B cell (primary cell): ENCODE measurements around the gene HOXC9. TPM values are rescaled to one million over a fixed set of nuclear protein-coding genes. Genes with fewer than 3 reads are reported as not detected.

Experiments
- ATAC-seq: fragments of 200-7000 bp; cut with Tn5 transposase; one replicate; pipeline ENCODE4 v1.10.0; 2021; ENCODE audit warnings: low read depth, mild to moderate bottlenecking, moderate number of reproducible peaks, moderate library complexity
- CTCF ChIA-PET: fragments of 350-600 bp; sonication (Branson Sonifier 250); formaldehyde crosslinking; loops from one replicate; lab custom pipeline; 2021; ENCODE audit warnings: antibody characterized with exemption, inconsistent platforms; lab: Charles Lee
- POLR2A ChIA-PET: fragments of 350-600 bp; sonication (Branson Sonifier 250); formaldehyde crosslinking; loops from one replicate; lab custom pipeline; 2021; ENCODE audit warnings: antibody characterized with exemption; lab: Charles Lee
- DNase-seq: peaks from one replicate; pipeline ENCODE4 v3.0.0; 2013
- H2AFZ ChIP-seq: 2 replicates; pipeline ENCODE4 v1.6.1; 2012; ENCODE audit warnings: mild to moderate bottlenecking, low read depth, low read length; ENCODE audit not compliant: insufficient read depth, poor library complexity, severe bottlenecking
- H3K27ac ChIP-seq, 2 donors: 1 replicate in 1 of 2; 2 replicates in 1 of 2; pipeline ENCODE4 v1.5.1; 2012 to 2013; ENCODE audit warnings: low read length in 2 of 2, mild to moderate bottlenecking in 2 of 2, moderate library complexity in 1 of 2
- H3K27me3 ChIP-seq, 4 experiments: fragments of 200-600 bp in 1 of 4; sonication (generic) in 1 of 4; replicated peaks in 1 of 4; 1 replicate in 2 of 4; 2 replicates in 2 of 4; pipeline versions ENCODE4 v1.6.1 to v1.7.0; 2013 to 2016; ENCODE audit warnings: low read length in 3 of 4, mild to moderate bottlenecking in 2 of 4, mixed read lengths in 1 of 4, moderate library complexity in 1 of 4; ENCODE audit not compliant: insufficient read depth in 4 of 4, control insufficient read depth in 3 of 4; ENCODE audit errors: control extremely low read depth in 1 of 4
- H3K36me3 ChIP-seq, 2 experiments: replicated peaks in 1 of 2; 1 replicate in 1 of 2; 2 replicates in 1 of 2; pipeline versions ENCODE4 v1.6.1 to v1.7.1; 2013; ENCODE audit warnings: low read length in 1 of 2; ENCODE audit not compliant: insufficient read depth in 2 of 2, control insufficient read depth in 1 of 2; ENCODE audit errors: control extremely low read depth in 1 of 2, extremely low read depth in 1 of 2
- H3K4me1 ChIP-seq, 2 donors: fragments of 200-600 bp in 1 of 2; sonication (generic) in 1 of 2; 1 replicate in 1 of 2; 2 replicates in 1 of 2; pipeline versions ENCODE4 v1.5.1 to v1.6.1; 2013 to 2017; ENCODE audit warnings: low read length in 2 of 2; ENCODE audit not compliant: control insufficient read depth in 2 of 2, insufficient read depth in 2 of 2
- H3K4me2 ChIP-seq: replicated peaks from 2 replicates; pipeline ENCODE3; 2012; ENCODE audit warnings: mild to moderate bottlenecking, low read depth, low read length; ENCODE audit not compliant: poor library complexity, severe bottlenecking
- H3K4me3 ChIP-seq, 5 experiments: fragments of 200-600 bp in 1 of 5; sonication (generic) in 1 of 5; 1 replicate in 3 of 5; 2 replicates in 2 of 5; pipeline versions ENCODE4 v1.5.1 to v1.7.0; 2011 to 2016; ENCODE audit warnings: low read length in 4 of 5, mild to moderate bottlenecking in 4 of 5, low read depth in 2 of 5, control low read depth in 1 of 5, moderate library complexity in 1 of 5; ENCODE audit not compliant: insufficient read depth in 1 of 5; ENCODE audit errors: control extremely low read depth in 1 of 5, extremely low read depth in 1 of 5
- H3K79me2 ChIP-seq: fragments of 200-600 bp; sonication (generic); one replicate; pipeline ENCODE4 v1.6.0; 2016; ENCODE audit warnings: low read length; ENCODE audit not compliant: control insufficient read depth, insufficient read depth
- H3K9ac ChIP-seq: fragments of 200-600 bp; sonication (generic); 2 replicates; pipeline ENCODE4 v1.6.1; 2017; ENCODE audit warnings: mild to moderate bottlenecking, low read length, moderate library complexity
- H3K9me3 ChIP-seq, 3 donors: one replicate each; pipeline versions ENCODE4 v1.6.1 to v1.7.1; 2013; ENCODE audit warnings: low read length in 2 of 3; ENCODE audit not compliant: control insufficient read depth in 2 of 3, insufficient read depth in 1 of 3; ENCODE audit errors: control extremely low read depth in 1 of 3
- H4K20me1 ChIP-seq: 2 replicates; pipeline ENCODE4 v1.6.0; 2012; ENCODE audit warnings: mild to moderate bottlenecking, low read length; ENCODE audit not compliant: insufficient read depth, control insufficient read depth, poor library complexity, severe bottlenecking
- H3K27ac Mint-ChIP-seq: one replicate; pipeline ENCODE4 v1.8.0; 2021; ENCODE audit warnings: mixed read lengths
- H3K27me3 Mint-ChIP-seq: one replicate; pipeline ENCODE4 v1.8.0; 2021; ENCODE audit warnings: mixed read lengths
- H3K4me1 Mint-ChIP-seq: one replicate; pipeline ENCODE4 v1.8.0; 2021; ENCODE audit warnings: mixed read lengths
- H3K4me3 Mint-ChIP-seq: one replicate; pipeline ENCODE4 v1.8.0; 2021; ENCODE audit warnings: mixed read lengths
- H3K9me3 Mint-ChIP-seq: one replicate; pipeline ENCODE4 v1.8.0; 2022; ENCODE audit warnings: mixed read lengths; ENCODE audit not compliant: insufficient read depth
- EZH2 ChIP-seq: IDR thresholded peaks from 2 replicates; pipeline ENCODE4 v1.6.1; 2012; ENCODE audit warnings: borderline replicate concordance, low read depth, mild to moderate bottlenecking, moderate library complexity, low read length; ENCODE audit not compliant: insufficient read depth, poor library complexity, severe bottlenecking
- WGBS: methylation state at CpG from one replicate; pipeline ENCODE4 v1.1.5; 2013; ENCODE audit warnings: missing lambda C conversion rate; ENCODE audit not compliant: insufficient coverage; 5-methylcytosine and 5-hydroxymethylcytosine counted together
- intact Hi-C: fragments of 100-400 bp; cut with micrococcal nuclease; formaldehyde crosslinking; loops from one replicate; pipeline ENCODE4 v1.10.0; 2022
- polyA plus RNA-seq: library from polyadenylated mRNA; depleted of rRNA; stranded (reverse); fragments of >200 nt; gene quantifications from 2 replicates; pipeline ENCODE4 v1.2.3, GENCODE V29; 2012
- total RNA-seq, 2 donors: library from RNA; stranded (reverse); fragments of 120-200 nt in 1 of 2; gene quantifications; 1 replicate in 1 of 2; 2 replicates in 1 of 2; pipeline versions ENCODE4 v1.2.3 to v1.2.4, GENCODE V29; 2013 to 2022
- TF ChIP-seq, protein P1 (sequence below): fragments of 200-600 bp; IDR thresholded peaks from one replicate; pipeline ENCODE4 v1.8.0; 2022; ENCODE audit warnings: antibody characterized with exemption, mild to moderate bottlenecking

The HOXC9 gene
- total and polyA plus RNA-seq, 2 donors (not counting 1 experiment from before 2014, with no cell fraction given): not detected

DNA sequence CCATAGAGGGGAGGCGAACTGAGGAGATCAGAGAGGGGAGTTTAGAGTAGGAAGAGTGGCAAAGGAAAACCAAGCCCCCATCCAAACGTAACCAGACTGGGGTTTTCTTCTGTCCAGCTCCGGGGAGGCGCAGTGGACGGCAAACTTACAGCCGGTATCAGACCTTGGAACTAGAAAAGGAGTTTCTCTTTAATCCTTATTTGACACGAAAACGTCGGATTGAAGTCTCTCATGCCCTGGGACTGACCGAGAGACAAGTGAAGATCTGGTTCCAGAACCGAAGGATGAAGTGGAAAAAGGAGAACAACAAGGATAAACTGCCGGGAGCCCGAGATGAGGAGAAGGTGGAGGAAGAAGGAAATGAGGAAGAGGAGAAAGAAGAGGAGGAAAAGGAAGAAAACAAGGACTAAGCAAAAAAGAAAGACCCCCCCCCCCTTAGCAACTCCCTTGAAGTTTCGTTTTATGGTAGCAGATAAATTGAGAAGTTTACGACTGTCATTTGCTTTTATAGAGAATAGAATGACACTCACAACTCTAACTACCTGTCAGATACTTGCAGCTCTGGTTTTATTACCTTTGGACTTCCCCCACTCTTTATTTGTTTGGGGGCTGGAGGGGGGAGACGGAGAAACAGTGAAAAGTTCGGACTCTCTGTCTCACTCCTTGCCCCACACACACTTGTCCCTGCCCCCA, 11.2 kb downstream of the HOXC9 start:
- no peak overlapping the region for H2AFZ ChIP-seq
- H3K27ac ChIP-seq: no peak overlapping the region
- H3K79me2 ChIP-seq: no peaks in the 10 kb centered on the region
- Mint-ChIP-seq H3K9me3 (no peaks in the 10 kb centered on the region), H3K27me3 (peaks cover 71% of the 10 kb centered on the region), H3K4me1 (peaks cover 30% of the 10 kb centered on the region), H3K4me3 (peak overlapping the region; percentile 30), H3K27ac (no peak overlapping the region)
- WGBS: 11% methylated on average over 9 of the region's 17 CpGs
- intact Hi-C loops: loop anchor here (5.0 kb wide), 2 partner anchors 34 to 59 kb away; partner anchors contain the start of gene HOXC12
- H4K20me1 ChIP-seq: no peaks in the 10 kb centered on the region
- H3K4me3 ChIP-seq: no peak overlapping the region
- TF ChIP-seq EZH2: no peak
- TF ChIP-seq, protein P1, sequence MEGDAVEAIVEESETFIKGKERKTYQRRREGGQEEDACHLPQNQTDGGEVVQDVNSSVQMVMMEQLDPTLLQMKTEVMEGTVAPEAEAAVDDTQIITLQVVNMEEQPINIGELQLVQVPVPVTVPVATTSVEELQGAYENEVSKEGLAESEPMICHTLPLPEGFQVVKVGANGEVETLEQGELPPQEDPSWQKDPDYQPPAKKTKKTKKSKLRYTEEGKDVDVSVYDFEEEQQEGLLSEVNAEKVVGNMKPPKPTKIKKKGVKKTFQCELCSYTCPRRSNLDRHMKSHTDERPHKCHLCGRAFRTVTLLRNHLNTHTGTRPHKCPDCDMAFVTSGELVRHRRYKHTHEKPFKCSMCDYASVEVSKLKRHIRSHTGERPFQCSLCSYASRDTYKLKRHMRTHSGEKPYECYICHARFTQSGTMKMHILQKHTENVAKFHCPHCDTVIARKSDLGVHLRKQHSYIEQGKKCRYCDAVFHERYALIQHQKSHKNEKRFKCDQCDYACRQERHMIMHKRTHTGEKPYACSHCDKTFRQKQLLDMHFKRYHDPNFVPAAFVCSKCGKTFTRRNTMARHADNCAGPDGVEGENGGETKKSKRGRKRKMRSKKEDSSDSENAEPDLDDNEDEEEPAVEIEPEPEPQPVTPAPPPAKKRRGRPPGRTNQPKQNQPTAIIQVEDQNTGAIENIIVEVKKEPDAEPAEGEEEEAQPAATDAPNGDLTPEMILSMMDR: no peak
- ATAC-seq (no peak), DNase-seq (no peak)
- CTCF ChIA-PET: interaction anchor here (0.7 to 6.7 kb wide), 4 partner anchors 179 to 388 kb away, joined by 3 to 106 read pairs (median 6); partner anchors contain the start of gene SMUG1
- H3K4me1 ChIP-seq: peaks cover 28 to 59% of the 10 kb centered on the region in 2 donors
- H3K4me2 ChIP-seq: no peak overlapping the region
- H3K36me3 ChIP-seq: no peaks in the 10 kb centered on the region
- no peak overlapping the region for H3K9ac ChIP-seq
- H3K9me3 ChIP-seq: peaks cover 0 to 36% (median 6%) of the 10 kb centered on the region in 3 donors
- POLR2A ChIA-PET: interaction anchor here (0.6 kb wide), 1 partner anchor 205 kb away, joined by 8 read pairs; no protein-coding TSS in a partner anchor
- H3K27me3 ChIP-seq: peaks cover 0 to 92% (median 83%) of the 10 kb centered on the region in 4 experiments
